Astrocyte (in vitro differentiated cells and primary cell): Measurements from ENCODE around the gene THOC2.
"Not testable (repeated sequence)": the region's sequence is repeated elsewhere in the genome, so short reads cannot be mapped to it uniquely, and the experiment has no call there.

Experiments used
- CTCF ChIP-seq: IDR thresholded peaks from 2 replicates; pipeline ENCODE4 v1.5.1; 2011; ENCODE audit warnings: low read depth, mild to moderate bottlenecking, inconsistent platforms, low read length, moderate library complexity; ENCODE audit not compliant: insufficient read depth
- EZH2 ChIP-seq: IDR thresholded peaks from 2 replicates; pipeline ENCODE4 v1.6.1; 2012; ENCODE audit warnings: mild to moderate bottlenecking, low read length, inconsistent platforms; ENCODE audit not compliant: insufficient read depth

DNA sequence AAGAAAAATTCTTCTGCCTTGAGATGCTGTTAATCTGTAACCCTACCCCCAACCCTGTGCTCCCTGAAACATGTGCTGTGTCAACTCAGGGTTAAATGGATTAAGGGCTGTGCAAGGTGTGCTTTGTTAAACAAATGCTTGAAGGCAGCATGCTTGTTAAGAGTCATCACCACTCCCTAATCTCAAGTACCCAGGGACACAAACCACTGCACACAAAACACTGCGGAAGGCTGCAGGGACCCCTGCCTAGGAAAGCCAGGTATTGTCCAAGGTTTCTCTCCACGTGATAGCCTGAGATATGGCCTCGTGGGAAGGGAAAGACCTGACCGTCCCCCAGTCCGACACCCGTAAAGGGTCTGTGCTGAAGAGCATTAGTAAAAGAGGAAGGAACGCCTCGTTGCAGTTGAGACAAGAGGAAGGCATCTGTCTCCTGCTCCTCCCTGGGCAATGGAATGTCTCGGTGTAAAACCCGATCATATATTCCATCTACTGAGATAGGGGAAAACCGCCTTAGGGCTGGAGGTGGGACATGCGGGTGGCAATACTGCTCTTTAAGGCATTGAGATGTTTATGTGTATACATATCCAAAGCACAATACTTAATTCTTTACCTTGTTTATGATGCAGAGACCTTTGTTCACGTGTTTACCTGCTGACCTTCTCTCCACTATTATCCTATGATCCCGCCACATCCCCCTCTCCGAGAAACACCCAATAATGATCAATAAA is 53.0 kb downstream of the THOC2 start:
- not testable (repeated sequence) for TF ChIP-seq CTCF, EZH2
